Lower lobe of right lung (tissue), 2 donors: ENCODE results near the gene BMPR1B. TPM values are rescaled to one million over a fixed set of nuclear protein-coding genes. Genes with fewer than 3 reads are reported as not detected.
"Not testable (repeated sequence)": the region's sequence is repeated elsewhere in the genome, so short reads cannot be mapped to it uniquely, and the experiment has no call there.

Experiments
- ATAC-seq, 2 donors: fragments of 200-7000 bp; cut with Tn5 transposase; one replicate each; pipeline ENCODE4 v1.9.1; 2020 to 2022; ENCODE audit warnings: mild to moderate bottlenecking in 2 of 2, moderate library complexity in 2 of 2
- DNase-seq: peaks from one replicate; pipeline ENCODE4 v3.0.0-alpha.2; 2020
- H3K27ac ChIP-seq: fragments of 200-600 bp; one replicate; pipeline ENCODE4 v1.8.0; 2022
- H3K27me3 ChIP-seq: fragments of 200-600 bp; one replicate; pipeline ENCODE4 v1.8.0; 2022; ENCODE audit warnings: low read depth
- H3K36me3 ChIP-seq: fragments of 200-600 bp; one replicate; pipeline ENCODE4 v1.8.0; 2022; ENCODE audit warnings: mild to moderate bottlenecking
- H3K4me1 ChIP-seq: fragments of 200-600 bp; one replicate; pipeline ENCODE4 v1.8.0; 2022
- H3K4me3 ChIP-seq: fragments of 200-600 bp; one replicate; pipeline ENCODE4 v1.8.0; 2022; ENCODE audit warnings: mild to moderate bottlenecking
- H3K9me3 ChIP-seq: fragments of 200-600 bp; one replicate; pipeline ENCODE4 v1.8.0; 2022
- CTCF ChIP-seq: fragments of 200-600 bp; IDR thresholded peaks from one replicate; pipeline ENCODE4 v1.8.0; 2022; ENCODE audit warnings: antibody characterized with exemption, mild to moderate bottlenecking
- intact Hi-C: fragments of 100-400 bp; cut with DNase I; formaldehyde crosslinking; loops from one replicate; pipeline ENCODE4 v1.11.0; 2022
- total RNA-seq: library from RNA; stranded (reverse); fragmentation: NEBNext Ultra II Directional; extraction: Animal tissue kit (Norgen Biotek cat#: 25700); gene quantifications from one replicate; pipeline ENCODE4 v1.2.1, GENCODE V29; 2021
- donor health status: DM: no; HTN: yes; CAD: no; lungs with severe emphysema.

Gene BMPR1B
- total RNA-seq, 1 donor from 2014 or later: 6.0 TPM

GRCh38 chr4:95124906-95125504 is 367.2 kb downstream of the BMPR1B start:
- DNase-seq: no peak
- H3K36me3 ChIP-seq: no peaks in the 10 kb centered on the region
- no peak overlapping the region for H3K27ac ChIP-seq
- no peak for ATAC-seq
- peak; percentile 23 for TF ChIP-seq CTCF
- H3K9me3 ChIP-seq: no peaks in the 10 kb centered on the region
- intact Hi-C loops: no loop called here
- H3K27me3 ChIP-seq: no peaks in the 10 kb centered on the region
- H3K4me1 ChIP-seq: no peaks in the 10 kb centered on the region
- no peak overlapping the region for H3K4me3 ChIP-seq

GRCh38 chr4:95129031-95129430 is 371.3 kb downstream of the BMPR1B start:
- Histone ChIP-seq H3K9me3 (no peaks in the 10 kb centered on the region), H3K27ac (no peak overlapping the region), H3K27me3 (no peaks in the 10 kb centered on the region), H3K36me3 (no peaks in the 10 kb centered on the region), H3K4me3 (no peak overlapping the region), H3K4me1 (no peaks in the 10 kb centered on the region)
- TF ChIP-seq CTCF: no peak
- intact Hi-C loops: no loop called here
- DNase-seq: no peak
- no peak for ATAC-seq

GRCh38 chr4:95129821-95130311 is 372.1 kb downstream of the BMPR1B start:
- H3K36me3 ChIP-seq: no peaks in the 10 kb centered on the region
- no peaks in the 10 kb centered on the region for H3K9me3 ChIP-seq
- DNase-seq (no peak), ATAC-seq (peak; percentile 66 to 80)
- H3K27me3 ChIP-seq: no peaks in the 10 kb centered on the region
- H3K4me3 ChIP-seq: no peak overlapping the region
- H3K4me1 ChIP-seq: no peaks in the 10 kb centered on the region
- no peak overlapping the region for H3K27ac ChIP-seq
- intact Hi-C loops: no loop called here
- TF ChIP-seq CTCF: no peak

GRCh38 chr4:95134016-95134415 is 376.3 kb downstream of the BMPR1B start:
- H3K27me3 ChIP-seq, DNase-seq, intact Hi-C loops: not testable (repeated sequence)

GRCh38 chr4:95139424-95139823 is 381.7 kb downstream of the BMPR1B start:
- H3K27me3 ChIP-seq, H3K36me3 ChIP-seq, DNase-seq, H3K27ac ChIP-seq, H3K4me1 ChIP-seq, H3K4me3 ChIP-seq, H3K9me3 ChIP-seq, intact Hi-C loops, ATAC-seq: not testable (repeated sequence)

More at GRCh38 chr4:95134016-95134415, 376.3 kb downstream of the BMPR1B start:
- not testable (repeated sequence) for H3K36me3 ChIP-seq, ATAC-seq, H3K27ac ChIP-seq, H3K4me3 ChIP-seq, H3K4me1 ChIP-seq, H3K9me3 ChIP-seq

- no peak overlapping the region for H3K27ac ChIP-seq
- DNase-seq (no peak), ATAC-seq (no peak)
- no peak for TF ChIP-seq CTCF
- no peaks in the 10 kb centered on the region for H3K9me3 ChIP-seq
- intact Hi-C loops: no loop called here
- no peak overlapping the region for H3K4me3 ChIP-seq
- H3K4me1 ChIP-seq: no peaks in the 10 kb centered on the region
- no peaks in the 10 kb centered on the region for H3K36me3 ChIP-seq
- H3K27me3 ChIP-seq: no peaks in the 10 kb centered on the region
These were observed 383.6 kb downstream of the BMPR1B start for GRCh38 chr4:95141361-95141760.
